Activated T-cell treated with anti-CD3 and anti-CD28 coated beads for 24 hours (primary cell): ENCODE results near the gene MARCHF9.
A peak's percentile ranks its signal among the peaks of the same experiment; 100 is the strongest.

Experiments
- DNase-seq: peaks from one replicate; pipeline ENCODE4 v3.0.0-alpha.2; 2020; ENCODE audit warnings: low read depth

Gene MARCHF9

DNA sequence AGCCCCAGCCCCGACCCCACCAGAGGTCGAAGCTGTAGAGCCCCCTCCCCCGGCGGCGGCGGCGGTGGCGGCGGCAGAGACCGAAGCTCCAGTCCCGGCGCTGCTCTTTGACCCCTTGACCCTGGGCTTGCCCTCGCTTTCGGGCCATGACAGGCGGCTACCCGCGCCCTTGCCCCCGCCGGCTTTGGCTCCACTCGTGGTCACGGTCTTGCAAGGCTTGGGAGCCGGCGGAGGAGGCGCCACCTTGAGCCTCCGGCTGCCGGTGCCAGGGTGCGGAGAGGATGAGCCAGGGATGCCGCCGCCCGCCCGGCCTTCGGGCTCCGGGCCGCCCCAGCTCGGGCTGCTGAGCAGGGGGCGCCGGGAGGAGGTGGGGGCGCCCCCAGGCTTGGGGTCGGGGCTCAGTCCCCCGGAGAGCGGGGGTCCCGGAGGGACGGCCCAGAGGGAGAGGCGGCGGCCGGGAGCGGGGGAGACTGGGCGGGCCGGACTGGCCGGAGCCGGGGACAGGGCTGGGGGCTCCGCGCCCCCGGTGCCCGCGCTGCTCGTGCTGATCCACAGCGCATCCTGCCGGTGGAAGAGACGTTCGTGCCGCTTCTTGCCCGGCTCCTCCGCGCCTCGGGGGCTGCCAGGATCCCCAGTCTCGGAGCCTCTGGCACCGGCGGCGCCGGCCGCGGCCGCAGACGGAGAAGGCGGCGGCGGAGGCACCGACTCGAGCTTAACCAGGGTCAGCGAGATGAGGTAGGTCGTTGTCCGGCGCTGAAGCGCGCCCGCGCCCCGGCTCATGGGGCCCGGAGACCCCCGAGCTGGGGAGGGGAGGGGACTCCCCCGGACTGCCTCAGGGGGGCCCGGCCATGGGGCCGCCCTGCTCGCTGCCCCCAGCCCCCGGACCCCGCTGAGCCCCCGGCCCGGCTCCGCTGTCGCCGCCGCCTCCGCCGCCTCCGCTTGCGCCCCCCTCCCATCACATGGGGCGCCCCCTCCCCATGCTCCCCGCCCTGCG lies 17.1 kb upstream of the MARCHF9 start:
- no peak for DNase-seq

- no peak for DNase-seq
Observed at GRCh38 chr12:57738661-57739237, 16.2 kb upstream of the MARCHF9 start, which contains the start of gene AGAP2. AGAP2 (minus strand) TSS chr12:57738742; CDS start chr12:57738246, 496 bp downstream.

- no peak for DNase-seq
Observed at GRCh38 chr12:57739387-57739786, 15.5 kb upstream of the MARCHF9 start.

DNA sequence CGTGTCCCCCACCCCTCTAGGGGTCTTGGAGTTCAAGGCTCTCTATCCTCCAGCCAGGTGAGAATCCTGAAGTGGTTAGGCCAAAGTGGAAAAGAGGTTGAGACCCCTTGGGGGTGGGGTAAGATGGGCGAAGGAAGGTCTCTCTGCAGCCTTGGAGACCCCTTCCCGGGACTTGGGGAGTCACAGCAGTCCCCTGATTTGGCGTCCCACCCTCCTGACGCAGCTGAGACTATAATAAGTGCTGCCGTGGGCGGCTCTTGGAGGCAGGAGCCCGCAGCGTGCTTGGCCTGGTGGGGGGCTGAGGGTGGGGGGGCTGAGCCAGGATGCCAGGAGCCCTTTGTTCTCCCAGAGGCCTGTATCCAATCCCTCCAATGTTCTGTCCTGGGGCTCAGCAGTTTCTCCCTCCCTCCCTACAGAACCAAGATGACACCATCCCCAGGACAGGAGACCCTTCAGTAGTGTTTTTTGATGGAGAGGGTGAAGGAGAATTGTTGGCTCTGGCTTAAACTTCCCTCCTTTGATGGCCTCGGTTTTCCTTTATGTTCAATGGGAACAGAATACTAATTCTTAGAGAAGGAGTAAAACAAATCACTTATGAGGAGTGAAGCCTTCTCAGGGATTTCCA lies 14.9 kb upstream of the MARCHF9 start:
- no peak for DNase-seq

DNA sequence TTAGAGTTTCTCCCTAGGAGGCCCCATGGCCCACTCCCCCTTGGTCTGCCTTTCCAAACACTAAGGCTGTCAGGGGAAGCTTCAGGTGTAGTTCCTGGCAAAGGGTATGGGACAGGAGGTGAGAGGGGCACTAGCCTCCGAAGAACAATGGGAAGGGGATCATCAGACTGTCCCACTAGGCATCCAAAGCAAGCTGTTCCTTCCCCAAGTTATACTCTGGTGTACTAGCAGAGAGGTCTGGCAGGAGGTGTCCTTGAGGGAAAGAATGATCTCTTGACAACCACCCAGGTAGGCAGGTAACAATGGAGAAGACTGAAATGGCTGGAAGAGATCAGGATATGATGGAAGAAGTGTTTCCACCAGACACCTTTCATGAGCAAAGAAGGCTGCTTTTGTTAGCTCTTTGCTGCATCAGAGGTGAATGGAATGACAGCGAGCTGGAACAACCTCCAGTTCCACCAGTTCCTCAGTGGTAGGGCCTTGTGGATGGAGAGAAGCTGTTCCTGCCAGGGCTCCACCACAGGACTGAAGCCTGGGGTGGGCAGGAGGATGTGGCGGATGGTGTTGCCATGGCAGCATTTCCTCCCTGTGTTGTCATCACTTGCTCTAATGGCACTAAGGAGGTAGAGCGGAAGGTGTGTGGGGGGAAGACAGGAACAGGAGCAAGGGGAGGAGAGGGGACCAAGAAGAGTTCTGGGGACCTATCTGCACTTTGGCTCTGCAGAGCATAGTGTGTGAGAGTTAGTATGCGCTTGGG lies 14.1 kb upstream of the MARCHF9 start:
- peak; percentile 60 for DNase-seq

GRCh38 chr12:57741413-57741789 lies 13.5 kb upstream of the MARCHF9 start:
- DNase-seq, result no peak

DNA sequence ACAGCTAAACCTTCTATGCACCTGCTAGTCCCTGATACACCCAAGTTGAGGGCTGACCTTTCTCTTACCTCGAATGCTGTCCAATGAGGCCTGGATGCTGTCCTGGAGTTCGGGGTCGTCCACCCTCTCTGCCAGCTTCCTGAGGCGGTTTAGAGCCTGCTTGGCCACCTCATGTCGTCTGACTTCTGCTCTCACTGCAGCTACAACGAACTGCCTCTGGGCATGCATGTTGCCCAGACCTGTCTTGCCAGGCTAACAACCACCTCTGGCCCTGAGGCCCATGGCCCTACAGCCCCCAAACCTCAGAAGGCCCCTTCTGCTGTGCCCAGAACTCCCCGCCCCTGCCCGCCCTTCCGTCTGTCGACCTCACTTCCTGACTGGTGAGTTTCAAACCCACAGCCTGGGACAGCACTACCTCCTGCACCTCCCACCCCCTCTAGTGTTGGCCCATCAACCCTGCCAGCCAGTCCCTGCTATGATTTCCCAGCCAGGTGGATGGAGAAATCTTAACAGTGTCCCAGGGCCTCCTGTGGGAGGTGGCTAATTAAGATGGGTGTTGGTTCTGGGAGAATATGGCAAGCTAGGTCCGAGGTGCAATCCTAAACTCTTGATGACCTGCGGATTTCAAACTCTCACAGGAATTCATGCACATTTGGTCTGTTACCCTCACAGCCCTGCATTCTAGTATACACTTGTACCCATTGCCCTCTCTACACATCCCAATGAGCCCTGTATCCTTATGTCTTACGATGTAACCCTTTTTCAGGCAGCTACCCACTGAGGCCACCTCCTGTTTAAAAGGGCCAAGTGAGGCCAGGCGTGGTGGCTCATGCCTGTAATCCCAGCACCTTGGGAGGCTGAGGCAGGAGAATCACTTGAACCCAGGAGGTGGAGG lies 12.8 kb upstream of the MARCHF9 start:
- peak; percentile 74 for DNase-seq

DNA sequence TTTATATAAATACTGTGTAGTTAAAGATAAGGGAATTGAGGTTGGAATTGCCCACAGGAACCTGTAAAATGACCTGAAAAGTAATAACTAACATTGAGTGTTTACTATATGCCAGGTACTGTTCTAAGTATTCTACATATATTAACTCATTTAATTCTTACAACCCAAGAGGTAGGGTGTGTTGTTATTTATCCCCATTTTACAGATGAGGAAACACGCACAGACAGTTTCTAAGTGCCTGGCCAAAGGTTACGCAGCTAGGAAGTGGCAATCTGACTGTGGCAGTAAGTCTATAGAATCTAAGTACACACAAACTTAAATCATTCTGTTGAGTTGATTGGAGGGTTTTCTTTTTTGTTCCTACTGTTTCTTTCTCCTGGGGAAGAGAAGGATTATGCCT lies 11.1 kb upstream of the MARCHF9 start:
- DNase-seq, result no peak

GRCh38 chr12:57744194-57744776 lies 10.6 kb upstream of the MARCHF9 start:
- DNase-seq, result peak; percentile 54

- DNase-seq, result peak; percentile 93
Observed at GRCh38 chr12:57744777-57745484, 10.0 kb upstream of the MARCHF9 start, which contains the start of gene TSPAN31. TSPAN31 (plus strand) TSS chr12:57745039; CDS start chr12:57745155, 116 bp downstream.

DNA sequence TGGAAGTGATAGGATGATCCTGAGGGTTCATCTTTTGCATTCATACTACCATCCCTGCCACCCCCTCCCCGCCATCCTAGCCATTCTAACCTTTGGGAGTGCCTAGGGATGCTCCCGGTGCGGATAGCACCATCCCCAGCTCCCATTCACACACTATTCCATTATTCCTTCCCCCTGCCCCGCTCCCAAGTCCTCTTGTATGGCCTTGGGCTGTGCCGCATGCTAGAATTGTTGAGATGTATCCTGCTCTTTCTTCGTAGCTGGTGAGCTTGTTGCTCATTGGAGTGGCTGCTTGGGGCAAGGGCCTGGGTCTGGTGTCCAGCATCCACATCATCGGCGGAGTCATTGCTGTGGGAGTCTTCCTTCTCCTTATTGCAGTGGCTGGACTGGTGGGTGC lies 9.4 kb upstream of the MARCHF9 start:
- DNase-seq, result no peak

- DNase-seq, result no peak
Observed at GRCh38 chr12:57746025-57746424, 8.9 kb upstream of the MARCHF9 start.

GRCh38 chr12:57749061-57749460 lies 5.8 kb upstream of the MARCHF9 start:
- no peak for DNase-seq

GRCh38 chr12:57750561-57751431 lies 4.1 kb upstream of the MARCHF9 start:
- no peak for DNase-seq

- no peak for DNase-seq
Observed at GRCh38 chr12:57751432-57751787, 3.5 kb upstream of the MARCHF9 start.

DNA sequence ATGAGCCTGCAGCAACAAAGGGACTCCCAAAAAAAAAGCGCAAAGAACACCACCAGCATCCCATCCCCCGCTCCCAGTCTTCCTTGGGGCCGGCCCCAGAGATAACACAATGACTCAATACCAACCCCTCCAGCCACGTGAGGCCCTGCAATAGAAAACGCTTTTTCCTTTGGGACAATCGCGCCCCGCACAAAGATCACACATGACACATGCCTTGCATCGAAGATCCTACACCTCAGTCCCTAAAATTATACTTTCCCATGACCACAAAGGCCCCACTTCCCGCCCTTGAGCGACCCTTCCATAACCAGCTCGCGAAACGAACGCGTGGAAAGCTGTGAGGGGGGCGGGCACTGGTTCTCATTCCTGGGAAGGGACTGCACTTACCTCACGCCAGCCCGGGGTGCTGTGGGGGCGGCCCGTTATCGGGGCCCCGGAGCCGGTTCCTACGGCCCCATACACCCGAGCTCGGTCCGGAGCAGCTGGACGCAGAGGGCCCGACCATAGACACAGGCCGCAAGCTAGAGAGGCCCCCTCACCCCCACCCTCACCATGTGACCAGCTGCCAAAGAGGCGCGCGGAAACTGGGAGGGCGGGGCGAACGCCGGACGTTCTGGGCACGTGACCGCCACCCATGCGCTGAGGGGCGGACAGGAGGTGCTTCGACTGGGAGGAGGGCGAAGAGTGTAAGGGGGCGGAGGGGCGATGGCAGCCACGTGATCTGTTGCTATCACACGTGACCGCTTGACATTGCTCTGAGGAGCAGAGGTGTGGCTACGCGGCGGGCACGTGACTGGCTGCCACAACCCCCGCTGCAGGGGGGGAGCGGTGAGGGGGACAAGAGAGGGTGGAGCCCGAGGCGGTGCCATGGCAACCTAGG lies 2.9 kb upstream of the MARCHF9 start, which contains the start of gene CDK4:
Gene CDK4 (minus strand): TSS at position 523 of the 880 bp plus-strand sequence. CDS start 593 bp downstream, outside the sequence.
- DNase-seq, result peak; percentile 98

GRCh38 chr12:57752668-57753000 lies 2.3 kb upstream of the MARCHF9 start:
- DNase-seq, result no peak

- no peak for DNase-seq
Observed at GRCh38 chr12:57753756-57754337, 1.1 kb upstream of the MARCHF9 start.
